Stimulated activated naive CD8-positive, alpha-beta T cell treated with anti-CD3 and anti-CD28 coated beads, Interleukin-15, Interleukin-2, amounts not matched to agents 100 ng/mL and 50 ng/mL, for 24 hours (primary cell): ENCODE data around the gene ARRB1.
A peak's percentile ranks its signal among the peaks of the same experiment; 100 is the strongest.
"Not testable (repeated sequence)": the region's sequence is repeated elsewhere in the genome, so short reads cannot be mapped to it uniquely, and the experiment has no call there.

Experiments used
- H3K27ac Mint-ChIP-seq: one replicate; pipeline ENCODE4 v1.8.0; 2021; ENCODE audit warnings: mild to moderate bottlenecking, mixed read lengths
- H3K27me3 Mint-ChIP-seq: one replicate; pipeline ENCODE4 v1.8.0; 2021; ENCODE audit warnings: mixed read lengths
- H3K36me3 Mint-ChIP-seq: one replicate; pipeline ENCODE4 v1.8.0; 2021; ENCODE audit warnings: low read depth, mixed read lengths
- H3K4me1 Mint-ChIP-seq: one replicate; pipeline ENCODE4 v1.8.0; 2021; ENCODE audit warnings: low read depth, mixed read lengths
- H3K4me3 Mint-ChIP-seq: one replicate; pipeline ENCODE4 v1.8.0; 2021; ENCODE audit warnings: mild to moderate bottlenecking, mixed read lengths
- H3K9me3 Mint-ChIP-seq: one replicate; pipeline ENCODE4 v1.8.0; 2021; ENCODE audit warnings: mixed read lengths

Gene ARRB1

GRCh38 chr11:75341612-75342011, 9.8 kb downstream of the ARRB1 start:
- H3K27me3 Mint-ChIP-seq: no peaks in the 10 kb centered on the region
- H3K9me3 Mint-ChIP-seq: no peaks in the 10 kb centered on the region
- H3K4me3 Mint-ChIP-seq: no peak overlapping the region
- no peaks in the 10 kb centered on the region for H3K36me3 Mint-ChIP-seq
- peaks cover 98% of the 10 kb centered on the region for H3K4me1 Mint-ChIP-seq
- H3K27ac Mint-ChIP-seq: peak overlapping the region; percentile 22

DNA sequence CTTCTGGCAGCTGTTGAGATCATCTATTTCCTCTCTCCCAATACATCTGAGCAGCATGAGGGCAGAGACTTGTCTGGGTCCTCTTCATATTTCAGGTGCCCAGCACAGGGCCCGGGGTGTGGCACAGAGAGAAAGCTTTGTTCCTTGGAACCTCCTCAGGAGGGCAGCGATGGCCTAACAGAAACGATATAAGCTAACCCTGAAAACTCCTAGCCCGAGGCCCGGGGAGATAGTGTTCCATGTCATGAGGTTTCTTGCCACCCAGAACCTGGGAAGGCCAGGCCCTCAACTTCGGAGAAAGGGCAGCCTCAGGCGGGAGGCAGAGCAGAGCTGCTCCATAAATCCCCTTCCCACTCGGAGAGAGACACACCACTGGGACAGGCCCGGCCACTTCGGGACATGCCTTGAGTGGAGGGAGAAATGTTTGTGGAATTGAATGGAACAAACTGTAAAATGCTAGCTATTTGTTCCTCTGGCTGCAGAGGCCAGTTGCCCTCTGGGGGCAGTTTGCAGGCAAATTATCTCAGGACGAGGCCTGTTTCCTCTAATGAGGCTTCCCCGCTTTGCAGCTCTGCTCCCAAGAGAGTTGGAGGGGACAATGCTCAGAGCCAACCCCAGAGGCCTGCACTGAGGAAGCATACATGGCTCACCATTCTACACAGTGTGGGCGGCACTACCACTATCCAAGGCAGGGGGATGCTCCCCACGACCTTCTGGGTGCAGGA, 11.6 kb downstream of the ARRB1 start:
- Mint-ChIP-seq H3K4me1 (peaks cover 96% of the 10 kb centered on the region), H3K27ac (peak overlapping the region; percentile 92), H3K4me3 (peak overlapping the region; percentile 68), H3K9me3 (no peaks in the 10 kb centered on the region), H3K27me3 (no peaks in the 10 kb centered on the region), H3K36me3 (no peaks in the 10 kb centered on the region)

DNA sequence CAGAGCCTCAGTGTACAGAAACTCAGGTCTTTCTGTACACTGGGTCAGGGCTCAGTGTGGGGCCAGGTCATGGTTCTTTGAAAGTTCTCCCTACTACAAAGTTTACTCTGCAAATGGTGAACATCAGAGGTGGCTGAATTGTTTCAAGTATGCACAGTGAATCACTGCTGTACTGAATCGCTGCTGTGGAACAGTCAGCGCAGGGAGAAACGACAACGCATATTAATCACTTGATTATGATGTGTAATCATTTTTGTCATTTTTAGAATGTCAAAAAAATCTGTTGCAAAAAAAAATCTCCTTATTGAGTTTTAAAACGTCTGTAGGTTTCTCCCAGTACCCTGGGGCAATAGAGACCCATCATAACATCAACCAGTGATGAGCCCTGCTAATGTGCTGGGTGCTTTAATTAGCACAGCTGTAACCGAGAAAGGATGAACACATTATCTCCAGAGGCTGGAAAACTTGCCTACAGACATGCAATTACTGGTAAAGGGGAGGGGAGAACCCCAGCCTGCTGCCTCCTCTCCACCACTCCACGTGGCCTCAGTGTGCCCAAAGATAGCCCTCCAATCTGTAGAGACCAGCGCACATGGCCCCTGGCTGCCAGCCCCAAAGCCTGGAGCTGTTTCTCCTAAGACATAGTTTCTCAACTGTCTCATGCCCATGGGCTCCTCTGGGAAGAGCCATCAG, 12.8 kb downstream of the ARRB1 start:
- peak overlapping the region; percentile 61 for H3K4me3 Mint-ChIP-seq

DNA sequence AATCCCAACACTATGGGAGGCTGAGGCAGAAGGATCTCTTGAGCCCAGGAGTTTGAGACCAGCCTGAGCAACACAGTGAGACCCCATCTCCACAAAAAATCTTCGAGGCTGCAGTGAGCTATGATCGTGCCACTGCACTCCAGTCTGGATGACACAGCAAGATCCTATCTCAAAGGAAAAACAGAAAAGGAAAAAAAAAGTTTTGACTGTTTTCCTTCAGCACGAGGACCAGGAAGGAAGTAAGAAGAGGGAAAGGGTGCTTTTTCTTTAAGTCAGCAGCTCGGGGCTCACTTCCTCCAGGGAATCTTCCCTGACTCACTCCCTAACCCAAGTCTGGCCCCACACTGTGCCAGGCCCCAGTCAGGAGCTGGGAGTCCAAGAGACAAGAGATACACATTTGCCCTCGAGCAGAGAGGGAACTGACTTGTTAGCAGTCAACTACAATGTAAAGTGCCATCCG, 14.2 kb downstream of the ARRB1 start:
- H3K4me1 Mint-ChIP-seq: peaks cover 94% of the 10 kb centered on the region
- H3K27me3 Mint-ChIP-seq: no peaks in the 10 kb centered on the region
- H3K36me3 Mint-ChIP-seq: no peaks in the 10 kb centered on the region
- H3K27ac Mint-ChIP-seq: peak overlapping the region; percentile 76
- no peaks in the 10 kb centered on the region for H3K9me3 Mint-ChIP-seq
- peak overlapping the region; percentile 45 for H3K4me3 Mint-ChIP-seq

More for the DNA sequence above, 12.8 kb downstream of the ARRB1 start:
- Mint-ChIP-seq H3K36me3 (no peaks in the 10 kb centered on the region), H3K27ac (peak overlapping the region; percentile 92), H3K4me1 (peaks cover 93% of the 10 kb centered on the region), H3K27me3 (no peaks in the 10 kb centered on the region), H3K9me3 (no peaks in the 10 kb centered on the region)

GRCh38 chr11:75334976-75335375, 16.5 kb downstream of the ARRB1 start:
- Mint-ChIP-seq H3K4me1 (peaks cover 82% of the 10 kb centered on the region), H3K27me3 (no peaks in the 10 kb centered on the region), H3K4me3 (no peak overlapping the region), H3K36me3 (peaks cover 8% of the 10 kb centered on the region), H3K9me3 (no peaks in the 10 kb centered on the region), H3K27ac (no peak overlapping the region)

DNA sequence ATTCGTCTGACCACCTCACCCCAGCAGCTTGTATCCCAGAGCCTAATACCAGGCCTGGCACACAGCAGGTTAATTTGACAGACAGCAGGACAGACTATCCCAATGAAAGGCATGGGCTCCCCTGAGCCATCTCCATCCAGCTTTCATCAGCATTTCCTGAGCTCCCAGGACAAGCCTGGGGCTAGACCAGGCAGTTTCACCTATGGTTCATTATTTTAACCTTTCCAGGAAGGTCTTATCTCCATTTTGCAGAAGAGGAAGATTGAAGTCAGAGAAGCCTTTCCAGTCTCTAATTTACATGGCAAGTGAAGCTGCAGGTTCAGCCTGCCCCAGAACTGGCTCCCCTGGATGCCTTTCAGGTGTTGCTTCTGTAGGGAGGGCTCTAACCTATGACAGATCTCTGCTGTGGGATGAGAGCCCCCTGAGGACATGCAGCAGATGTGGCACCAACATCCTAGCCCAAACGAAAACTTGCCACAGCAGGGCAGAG, 17.0 kb downstream of the ARRB1 start:
- Mint-ChIP-seq H3K4me3 (no peak overlapping the region), H3K36me3 (peaks cover 8% of the 10 kb centered on the region), H3K4me1 (peaks cover 82% of the 10 kb centered on the region), H3K9me3 (no peaks in the 10 kb centered on the region), H3K27me3 (no peaks in the 10 kb centered on the region), H3K27ac (peak overlapping the region; percentile 21)

GRCh38 chr11:75333807-75334140, 17.7 kb downstream of the ARRB1 start:
- Mint-ChIP-seq H3K27ac (no peak overlapping the region), H3K27me3 (no peaks in the 10 kb centered on the region), H3K4me3 (no peak overlapping the region), H3K36me3 (peaks cover 8% of the 10 kb centered on the region), H3K9me3 (no peaks in the 10 kb centered on the region), H3K4me1 (peaks cover 82% of the 10 kb centered on the region)

GRCh38 chr11:75333022-75333806, 18.2 kb downstream of the ARRB1 start:
- H3K4me1 Mint-ChIP-seq: peaks cover 82% of the 10 kb centered on the region
- H3K9me3 Mint-ChIP-seq: no peaks in the 10 kb centered on the region
- H3K36me3 Mint-ChIP-seq: peaks cover 8% of the 10 kb centered on the region
- peak overlapping the region; percentile 57 for H3K27ac Mint-ChIP-seq
- no peak overlapping the region for H3K4me3 Mint-ChIP-seq
- no peaks in the 10 kb centered on the region for H3K27me3 Mint-ChIP-seq

DNA sequence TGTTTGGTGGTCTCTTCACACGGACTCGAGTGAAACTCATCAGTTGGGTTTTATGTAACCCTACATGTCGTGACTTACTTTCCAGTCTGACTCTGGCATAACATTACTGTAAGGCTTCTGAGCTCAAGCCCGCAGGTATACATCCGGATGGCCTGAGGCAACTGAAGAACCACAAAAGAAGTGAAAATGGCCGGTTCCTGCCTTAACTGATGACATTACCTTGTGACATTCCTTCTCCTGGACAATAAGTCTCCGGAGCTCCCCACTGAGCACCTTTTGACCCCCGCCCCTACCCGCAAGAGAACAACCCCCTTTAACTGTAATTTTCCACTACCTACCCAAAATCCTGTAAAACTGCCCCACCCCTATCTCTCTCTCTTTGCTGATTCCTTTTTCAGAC, 19.7 kb downstream of the ARRB1 start:
- H3K4me3 Mint-ChIP-seq, H3K9me3 Mint-ChIP-seq, H3K27me3 Mint-ChIP-seq, H3K36me3 Mint-ChIP-seq, H3K27ac Mint-ChIP-seq: not testable (repeated sequence)
- H3K4me1 Mint-ChIP-seq: peaks cover 74% of the 10 kb centered on the region

- not testable (repeated sequence) for H3K27ac Mint-ChIP-seq, H3K36me3 Mint-ChIP-seq, H3K27me3 Mint-ChIP-seq, H3K9me3 Mint-ChIP-seq, H3K4me3 Mint-ChIP-seq
- H3K4me1 Mint-ChIP-seq: peaks cover 74% of the 10 kb centered on the region
These were observed 20.2 kb downstream of the ARRB1 start for GRCh38 chr11:75331304-75331703.

GRCh38 chr11:75330886-75331285, 20.6 kb downstream of the ARRB1 start:
- H3K9me3 Mint-ChIP-seq, H3K27ac Mint-ChIP-seq, H3K27me3 Mint-ChIP-seq, H3K4me3 Mint-ChIP-seq, H3K36me3 Mint-ChIP-seq: not testable (repeated sequence)
- peaks cover 74% of the 10 kb centered on the region for H3K4me1 Mint-ChIP-seq

- Mint-ChIP-seq H3K4me3 (no peak overlapping the region), H3K9me3 (no peaks in the 10 kb centered on the region), H3K36me3 (peaks cover 8% of the 10 kb centered on the region), H3K27me3 (no peaks in the 10 kb centered on the region), H3K27ac (no peak overlapping the region), H3K4me1 (peaks cover 74% of the 10 kb centered on the region)
These were observed 21.2 kb downstream of the ARRB1 start for GRCh38 chr11:75330291-75330690.

GRCh38 chr11:75328426-75329277, 22.8 kb downstream of the ARRB1 start:
- H3K4me3 Mint-ChIP-seq: peak overlapping the region; percentile 10
- no peaks in the 10 kb centered on the region for H3K27me3 Mint-ChIP-seq
- H3K36me3 Mint-ChIP-seq: peaks cover 8% of the 10 kb centered on the region
- peak overlapping the region; percentile 16 for H3K27ac Mint-ChIP-seq
- H3K4me1 Mint-ChIP-seq: peaks cover 79% of the 10 kb centered on the region
- no peaks in the 10 kb centered on the region for H3K9me3 Mint-ChIP-seq

- Mint-ChIP-seq H3K27me3 (no peaks in the 10 kb centered on the region), H3K4me3 (peak overlapping the region; percentile 59), H3K27ac (peak overlapping the region; percentile 71), H3K36me3 (peaks cover 1% of the 10 kb centered on the region), H3K9me3 (no peaks in the 10 kb centered on the region), H3K4me1 (peaks cover 70% of the 10 kb centered on the region)
These were observed 25.0 kb downstream of the ARRB1 start for GRCh38 chr11:75326439-75326810.
